ENCODE measurements around the gene SAMD4A.

Gene SAMD4A

GRCh38 chr14:54591866-54592265 lies 24.9 kb downstream of the SAMD4A start:
- H3K36me3 ChIP-seq, result no peaks in the 10 kb centered on the region
- no peak overlapping the region for H3K27ac ChIP-seq
- no peak for TF ChIP-seq CTCF (IDR thresholded peaks at IDR 0.05)
- no peaks in the 10 kb centered on the region for H3K9me3 ChIP-seq
- H3K27me3 ChIP-seq, result peaks cover 11% of the 10 kb centered on the region
- H3K4me1 ChIP-seq (ENCODE audit: control insufficient read depth in 1 of 2, insufficient read depth in 1 of 2, low read depth in 1 of 2, low read length in 1 of 2), result no peaks in the 10 kb centered on the region
- H3K4me3 ChIP-seq (ENCODE audit: low read depth in 1 of 2, low read length in 1 of 2), result no peak overlapping the region

GRCh38 chr14:54593860-54594259 lies 26.9 kb downstream of the SAMD4A start:
- no peak for TF ChIP-seq CTCF (IDR thresholded peaks at IDR 0.05)
- no peak overlapping the region for H3K27ac ChIP-seq
- H3K9me3 ChIP-seq, result no peaks in the 10 kb centered on the region
- H3K27me3 ChIP-seq, result peaks cover 11% of the 10 kb centered on the region
- no peaks in the 10 kb centered on the region for H3K36me3 ChIP-seq
- H3K4me1 ChIP-seq (ENCODE audit: control insufficient read depth in 1 of 2, insufficient read depth in 1 of 2, low read depth in 1 of 2, low read length in 1 of 2), result no peaks in the 10 kb centered on the region
- no peak overlapping the region for H3K4me3 ChIP-seq (ENCODE audit: low read depth in 1 of 2, low read length in 1 of 2)

DNA sequence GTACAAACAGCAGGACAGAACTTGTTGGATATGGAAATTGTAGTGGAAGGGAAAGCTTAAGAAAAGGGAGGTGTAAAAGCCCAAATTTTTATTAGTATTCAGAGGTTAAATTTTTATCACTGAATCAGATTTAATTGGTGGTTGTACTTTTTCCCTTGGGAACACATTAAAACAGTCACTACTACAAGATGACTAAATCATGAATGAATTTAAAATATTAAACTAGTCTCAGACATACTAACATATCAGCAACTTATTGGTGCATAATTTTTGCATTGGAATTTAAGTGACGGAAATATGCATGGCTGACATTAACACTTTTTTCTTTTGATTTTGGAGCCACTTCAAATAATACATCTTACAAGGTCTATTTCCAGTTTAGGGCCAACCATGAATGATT lies 27.6 kb downstream of the SAMD4A start:
- H3K4me3 ChIP-seq (ENCODE audit: low read depth in 1 of 2, low read length in 1 of 2), result no peak overlapping the region
- peaks cover 11% of the 10 kb centered on the region for H3K27me3 ChIP-seq
- H3K9me3 ChIP-seq, result no peaks in the 10 kb centered on the region
- TF ChIP-seq CTCF (IDR thresholded peaks at IDR 0.05), result no peak
- no peaks in the 10 kb centered on the region for H3K36me3 ChIP-seq
- H3K4me1 ChIP-seq (ENCODE audit: control insufficient read depth in 1 of 2, insufficient read depth in 1 of 2, low read depth in 1 of 2, low read length in 1 of 2), result no peaks in the 10 kb centered on the region
- H3K27ac ChIP-seq, result no peak overlapping the region

DNA sequence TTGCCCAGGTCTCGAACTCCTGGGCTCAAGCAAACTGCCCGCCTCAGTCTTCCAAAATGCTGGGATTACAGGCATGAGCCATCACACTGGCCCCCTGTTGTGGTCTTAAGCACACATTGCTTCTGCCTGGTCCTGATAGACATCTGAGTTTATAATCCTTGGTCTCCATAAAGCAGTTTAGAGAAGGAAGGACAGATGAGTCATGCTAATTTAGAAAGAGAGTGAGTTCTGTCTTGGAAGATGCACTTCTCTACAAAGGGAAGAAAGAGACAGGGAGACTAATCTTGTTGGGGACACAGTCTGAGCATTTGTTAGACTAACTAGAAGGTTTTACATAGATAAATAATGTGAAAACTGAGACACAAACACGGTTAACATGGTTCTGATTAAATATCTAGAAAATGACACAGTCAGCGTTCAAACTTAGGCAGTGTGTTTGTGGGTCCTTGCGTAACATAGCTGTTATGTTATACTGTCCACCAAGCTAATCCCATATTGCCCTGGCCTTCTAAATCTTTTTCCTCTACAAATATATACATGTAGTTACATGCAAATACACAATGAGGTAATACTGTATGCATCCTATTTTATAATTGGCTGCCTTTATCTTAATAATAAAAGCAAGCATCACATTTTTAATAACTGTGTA lies 31.0 kb downstream of the SAMD4A start:
- no peaks in the 10 kb centered on the region for H3K36me3 ChIP-seq
- TF ChIP-seq CTCF (IDR thresholded peaks at IDR 0.05), result no peak
- H3K4me1 ChIP-seq (ENCODE audit: control insufficient read depth in 1 of 2, insufficient read depth in 1 of 2, low read depth in 1 of 2, low read length in 1 of 2), result no peaks in the 10 kb centered on the region
- peaks cover 11% of the 10 kb centered on the region for H3K27me3 ChIP-seq
- H3K9me3 ChIP-seq, result no peaks in the 10 kb centered on the region
- H3K27ac ChIP-seq, result no peak overlapping the region
- no peak overlapping the region for H3K4me3 ChIP-seq (ENCODE audit: low read depth in 1 of 2, low read length in 1 of 2)

GRCh38 chr14:54599966-54600716 lies 33.2 kb downstream of the SAMD4A start:
- Histone ChIP-seq H3K27ac (no peak overlapping the region), H3K4me3 (ENCODE audit: low read depth in 1 of 2, low read length in 1 of 2) (no peak overlapping the region)

More at GRCh38 chr14:54599966-54600716, 33.2 kb downstream of the SAMD4A start:
- no peaks in the 10 kb centered on the region for H3K4me1 ChIP-seq (ENCODE audit: control insufficient read depth in 1 of 2, insufficient read depth in 1 of 2, low read depth in 1 of 2, low read length in 1 of 2)
- H3K27me3 ChIP-seq, result no peaks in the 10 kb centered on the region
- H3K36me3 ChIP-seq, result no peaks in the 10 kb centered on the region
- no peaks in the 10 kb centered on the region for H3K9me3 ChIP-seq
- no peak for TF ChIP-seq CTCF (IDR thresholded peaks at IDR 0.05)
